ENCODE results near the gene CCSER2.

The CCSER2 gene

DNA sequence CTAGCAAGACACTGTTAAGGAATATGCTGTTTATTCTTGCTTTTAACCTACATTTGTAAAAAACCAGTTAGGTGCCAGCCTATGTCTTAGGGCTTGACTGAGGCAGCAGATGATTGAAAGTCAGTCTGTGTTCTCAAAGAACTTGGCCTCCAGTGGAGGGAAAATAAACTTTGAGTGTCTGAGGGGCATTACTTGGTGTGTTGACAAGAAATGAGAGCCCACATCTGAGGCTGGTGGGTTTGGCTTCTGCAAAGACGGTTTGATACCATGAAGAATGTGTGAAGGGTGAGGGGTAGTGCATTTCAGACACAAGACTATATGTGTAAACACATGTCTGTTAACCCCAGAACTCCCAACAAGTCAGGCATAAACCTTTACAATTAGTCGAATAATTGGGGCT, 28.5 kb downstream of the CCSER2 start:
- Histone ChIP-seq H3K36me3 (ENCODE audit: control insufficient read depth in 1 of 2, insufficient read depth in 2 of 2, low read depth in 1 of 2, low read length in 2 of 2) (no peaks in the 10 kb centered on the region), H3K27ac (ENCODE audit: low read length, poor library complexity, severe bottlenecking) (no peak overlapping the region), H4K8ac (ENCODE audit: low read length) (no peak overlapping the region), H2AK5ac (ENCODE audit: low read length, severe bottlenecking) (no peak overlapping the region), H3K4me1 (ENCODE audit: control insufficient read depth, insufficient read depth, low read depth, low read length) (peaks cover 4% of the 10 kb centered on the region), H3K9me3 (ENCODE audit: control insufficient read depth, low read length) (no peaks in the 10 kb centered on the region), H3K23ac (ENCODE audit: low read length in 2 of 2) (peak overlapping the region in 1 of 2 experiments; percentile 40), H2BK12ac (ENCODE audit: low read length in 2 of 2) (no peak overlapping the region), H3K14ac (ENCODE audit: low read length in 2 of 2) (no peak overlapping the region), H2BK120ac (ENCODE audit: low read depth, low read length) (no peak overlapping the region), H3K4me2 (ENCODE audit: low read length, poor library complexity, severe bottlenecking) (no peak overlapping the region), H3K4ac (ENCODE audit: low read depth in 1 of 2, low read length in 2 of 2) (no peak overlapping the region), H2AFZ (ENCODE audit: low read depth, low read length) (no peak overlapping the region), H3K18ac (ENCODE audit: low read depth in 1 of 2, low read length in 2 of 2) (no peak overlapping the region), H4K91ac (ENCODE audit: low read length) (no peak overlapping the region), H3K27me3 (ENCODE audit: control insufficient read depth in 1 of 2, insufficient read depth in 1 of 2, low read length in 2 of 2) (no peaks in the 10 kb centered on the region), H3K79me1 (replicated peaks; ENCODE audit: low read length, poor library complexity, severe bottlenecking) (peaks cover 11% of the 10 kb centered on the region), H3K9ac (ENCODE audit: low read length) (no peak overlapping the region), H2BK5ac (ENCODE audit: low read depth, low read length, poor library complexity, severe bottlenecking) (no peak overlapping the region), H3K4me3 (ENCODE audit: insufficient read depth in 1 of 2, low read depth in 1 of 2, low read length in 2 of 2) (no peak overlapping the region), H2BK15ac (ENCODE audit: low read depth, poor library complexity, severe bottlenecking) (no peak overlapping the region)
- no peak for DNase-seq
- WGBS, result 100% methylated on average over 1 of the region's 2 CpGs

GRCh38 chr10:84358743-84359142, 30.4 kb downstream of the CCSER2 start:
- Histone ChIP-seq H3K18ac (ENCODE audit: low read depth in 1 of 2, low read length in 2 of 2) (no peak overlapping the region), H2AFZ (ENCODE audit: low read depth, low read length) (no peak overlapping the region), H3K4ac (ENCODE audit: low read depth in 1 of 2, low read length in 2 of 2) (no peak overlapping the region), H2BK15ac (ENCODE audit: low read depth, poor library complexity, severe bottlenecking) (no peak overlapping the region), H4K8ac (ENCODE audit: low read length) (no peak overlapping the region), H3K4me2 (ENCODE audit: low read length, poor library complexity, severe bottlenecking) (no peak overlapping the region), H3K23ac (ENCODE audit: low read length in 2 of 2) (no peak overlapping the region), H3K27me3 (ENCODE audit: control insufficient read depth in 1 of 2, insufficient read depth in 1 of 2, low read length in 2 of 2) (no peaks in the 10 kb centered on the region), H3K9ac (ENCODE audit: low read length) (no peak overlapping the region), H3K4me1 (ENCODE audit: control insufficient read depth, insufficient read depth, low read depth, low read length) (peaks cover 2% of the 10 kb centered on the region), H3K36me3 (ENCODE audit: control insufficient read depth in 1 of 2, insufficient read depth in 2 of 2, low read depth in 1 of 2, low read length in 2 of 2) (no peaks in the 10 kb centered on the region), H3K9me3 (ENCODE audit: control insufficient read depth, low read length) (no peaks in the 10 kb centered on the region), H3K14ac (ENCODE audit: low read length in 2 of 2) (no peak overlapping the region), H4K91ac (ENCODE audit: low read length) (no peak overlapping the region), H2BK120ac (ENCODE audit: low read depth, low read length) (no peak overlapping the region), H3K4me3 (ENCODE audit: insufficient read depth in 1 of 2, low read depth in 1 of 2, low read length in 2 of 2) (no peak overlapping the region), H2AK5ac (ENCODE audit: low read length, severe bottlenecking) (no peak overlapping the region), H2BK12ac (ENCODE audit: low read length in 2 of 2) (no peak overlapping the region), H3K79me1 (replicated peaks; ENCODE audit: low read length, poor library complexity, severe bottlenecking) (peaks cover 9% of the 10 kb centered on the region), H2BK5ac (ENCODE audit: low read depth, low read length, poor library complexity, severe bottlenecking) (no peak overlapping the region), H3K27ac (ENCODE audit: low read length, poor library complexity, severe bottlenecking) (no peak overlapping the region)
- WGBS, result 100% methylated on average over 1 of the region's 1 CpG
- DNase-seq, result no peak

- Histone ChIP-seq H3K4me2 (ENCODE audit: low read length, poor library complexity, severe bottlenecking) (peak overlapping the region; percentile 67), H3K9ac (ENCODE audit: low read length) (peak overlapping the region; percentile 57), H3K27ac (ENCODE audit: low read length, poor library complexity, severe bottlenecking) (peak overlapping the region; percentile 77), H4K91ac (ENCODE audit: low read length) (no peak overlapping the region), H3K23ac (ENCODE audit: low read length in 2 of 2) (no peak overlapping the region), H3K14ac (ENCODE audit: low read length in 2 of 2) (no peak overlapping the region), H2BK12ac (ENCODE audit: low read length in 2 of 2) (no peak overlapping the region), H3K4me1 (ENCODE audit: control insufficient read depth, insufficient read depth, low read depth, low read length) (peaks cover 2% of the 10 kb centered on the region), H2AFZ (ENCODE audit: low read depth, low read length) (no peak overlapping the region), H4K8ac (ENCODE audit: low read length) (no peak overlapping the region), H3K18ac (ENCODE audit: low read depth in 1 of 2, low read length in 2 of 2) (no peak overlapping the region), H3K4me3 (ENCODE audit: insufficient read depth in 1 of 2, low read depth in 1 of 2, low read length in 2 of 2) (peak overlapping the region in 1 of 2 experiments; percentile 69), H2BK15ac (ENCODE audit: low read depth, poor library complexity, severe bottlenecking) (no peak overlapping the region), H2BK120ac (ENCODE audit: low read depth, low read length) (no peak overlapping the region), H3K36me3 (ENCODE audit: control insufficient read depth in 1 of 2, insufficient read depth in 2 of 2, low read depth in 1 of 2, low read length in 2 of 2) (no peaks in the 10 kb centered on the region), H3K4ac (ENCODE audit: low read depth in 1 of 2, low read length in 2 of 2) (no peak overlapping the region), H3K79me1 (replicated peaks; ENCODE audit: low read length, poor library complexity, severe bottlenecking) (peaks cover 10% of the 10 kb centered on the region), H2AK5ac (ENCODE audit: low read length, severe bottlenecking) (no peak overlapping the region), H3K9me3 (ENCODE audit: control insufficient read depth, low read length) (no peaks in the 10 kb centered on the region), H2BK5ac (ENCODE audit: low read depth, low read length, poor library complexity, severe bottlenecking) (no peak overlapping the region), H3K27me3 (ENCODE audit: control insufficient read depth in 1 of 2, insufficient read depth in 1 of 2, low read length in 2 of 2) (no peaks in the 10 kb centered on the region)
- WGBS, result 73% methylated on average over 5 of the region's 6 CpGs
- DNase-seq, result peak; percentile 60
Observed at GRCh38 chr10:84360637-84361365, 32.4 kb downstream of the CCSER2 start.

DNA sequence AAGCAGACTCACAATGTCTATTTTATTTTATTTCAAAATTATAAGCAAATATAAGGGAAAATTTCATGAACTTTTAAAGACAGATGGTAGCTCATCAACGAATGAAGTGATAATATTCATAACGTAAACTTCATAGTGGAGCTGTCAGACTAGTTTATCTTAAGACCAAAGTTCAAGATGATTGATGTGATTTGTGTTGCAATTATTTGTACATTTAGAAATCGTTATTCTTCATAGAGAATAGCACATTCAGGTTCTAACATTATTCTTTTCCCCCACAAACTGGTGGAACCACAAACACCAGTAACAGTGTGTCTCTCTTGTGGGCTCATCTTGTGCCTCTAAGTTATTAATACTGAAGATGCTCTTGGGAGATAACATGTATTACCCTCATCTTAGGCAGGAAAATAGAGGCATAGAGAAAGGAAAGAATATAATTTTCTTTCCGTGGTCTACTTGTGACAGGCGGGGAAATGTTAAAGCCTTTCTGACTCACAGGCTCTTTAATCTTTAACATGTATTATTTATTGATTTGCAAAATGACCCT, 37.0 kb downstream of the CCSER2 start:
- Histone ChIP-seq H3K14ac (ENCODE audit: low read length in 2 of 2) (no peak overlapping the region), H2BK12ac (ENCODE audit: low read length in 2 of 2) (no peak overlapping the region), H3K18ac (ENCODE audit: low read depth in 1 of 2, low read length in 2 of 2) (no peak overlapping the region), H2BK15ac (ENCODE audit: low read depth, poor library complexity, severe bottlenecking) (no peak overlapping the region), H3K27me3 (ENCODE audit: control insufficient read depth in 1 of 2, insufficient read depth in 1 of 2, low read length in 2 of 2) (no peaks in the 10 kb centered on the region), H3K9ac (ENCODE audit: low read length) (no peak overlapping the region), H3K36me3 (ENCODE audit: control insufficient read depth in 1 of 2, insufficient read depth in 2 of 2, low read depth in 1 of 2, low read length in 2 of 2) (no peaks in the 10 kb centered on the region), H2AK5ac (ENCODE audit: low read length, severe bottlenecking) (no peak overlapping the region), H3K27ac (ENCODE audit: low read length, poor library complexity, severe bottlenecking) (no peak overlapping the region), H3K4me1 (ENCODE audit: control insufficient read depth, insufficient read depth, low read depth, low read length) (peaks cover 2% of the 10 kb centered on the region), H3K4me2 (ENCODE audit: low read length, poor library complexity, severe bottlenecking) (no peak overlapping the region), H4K8ac (ENCODE audit: low read length) (no peak overlapping the region), H3K4me3 (ENCODE audit: insufficient read depth in 1 of 2, low read depth in 1 of 2, low read length in 2 of 2) (no peak overlapping the region), H3K79me1 (replicated peaks; ENCODE audit: low read length, poor library complexity, severe bottlenecking) (peaks cover 12% of the 10 kb centered on the region), H3K9me3 (ENCODE audit: control insufficient read depth, low read length) (no peaks in the 10 kb centered on the region), H2AFZ (ENCODE audit: low read depth, low read length) (no peak overlapping the region), H2BK5ac (ENCODE audit: low read depth, low read length, poor library complexity, severe bottlenecking) (no peak overlapping the region), H2BK120ac (ENCODE audit: low read depth, low read length) (no peak overlapping the region), H4K91ac (ENCODE audit: low read length) (no peak overlapping the region), H3K23ac (ENCODE audit: low read length in 2 of 2) (no peak overlapping the region), H3K4ac (ENCODE audit: low read depth in 1 of 2, low read length in 2 of 2) (no peak overlapping the region)
- no peak for DNase-seq
- 92% methylated on average over 2 of the region's 5 CpGs for WGBS
